Epithelial cell of proximal tubule (primary cell): Measurements from ENCODE around the gene OSBPL10. TPM values are rescaled to one million over a fixed set of nuclear protein-coding genes. Genes with fewer than 3 reads are reported as not detected.

Experiments used
- DNase-seq: peaks from one replicate; pipeline ENCODE4 v3.0.0-alpha.2; 2011; ENCODE audit warnings: low read depth
- H3K4me3 ChIP-seq: 2 replicates; pipeline ENCODE4 v1.5.1; 2011; ENCODE audit warnings: low read depth, mild to moderate bottlenecking, low read length
- CTCF ChIP-seq: conservative IDR thresholded peaks from 2 replicates; pipeline ENCODE4 v1.5.1; 2012; ENCODE audit warnings: low read depth, mild to moderate bottlenecking, low read length
- total RNA-seq: library from RNA; depleted of rRNA; stranded (reverse); fragments of >200 nt; gene quantifications from 2 replicates; pipeline ENCODE4 v1.2.3, GENCODE V29; 2015

Gene OSBPL10
- total RNA-seq, 1 donor from 2014 or later = 17.5 TPM

- no peak overlapping the region for H3K4me3 ChIP-seq
- no peak for TF ChIP-seq CTCF
- no peak for DNase-seq
Observed at GRCh38 chr3:31762097-31762764, 218.8 kb downstream of the OSBPL10 start.

GRCh38 chr3:31760654-31761053 is 220.4 kb downstream of the OSBPL10 start:
- no peak for DNase-seq
- no peak overlapping the region for H3K4me3 ChIP-seq
- TF ChIP-seq CTCF = no peak

- DNase-seq = no peak
- TF ChIP-seq CTCF = no peak
- no peak overlapping the region for H3K4me3 ChIP-seq
Observed at GRCh38 chr3:31758322-31758965, 222.6 kb downstream of the OSBPL10 start.

GRCh38 chr3:31755926-31756658 is 225.0 kb downstream of the OSBPL10 start:
- no peak for TF ChIP-seq CTCF
- H3K4me3 ChIP-seq = no peak overlapping the region
- DNase-seq = no peak

- DNase-seq = no peak
- no peak overlapping the region for H3K4me3 ChIP-seq
- no peak for TF ChIP-seq CTCF
Observed at GRCh38 chr3:31754575-31755278, 226.3 kb downstream of the OSBPL10 start.

- TF ChIP-seq CTCF = no peak
- DNase-seq = no peak
- no peak overlapping the region for H3K4me3 ChIP-seq
Observed at GRCh38 chr3:31753050-31753425, 228.0 kb downstream of the OSBPL10 start.
